Germinal center (tissue), 1 donor: ENCODE results near the gene CLMN.
A peak's percentile ranks its signal among the peaks of the same experiment; 100 is the strongest.

ENCODE experiments used
- DNase-seq: peaks from one replicate; pipeline ENCODE4 v3.0.0; 2012; ENCODE audit warnings: mixed read lengths, low spot score

The CLMN gene, protein sequence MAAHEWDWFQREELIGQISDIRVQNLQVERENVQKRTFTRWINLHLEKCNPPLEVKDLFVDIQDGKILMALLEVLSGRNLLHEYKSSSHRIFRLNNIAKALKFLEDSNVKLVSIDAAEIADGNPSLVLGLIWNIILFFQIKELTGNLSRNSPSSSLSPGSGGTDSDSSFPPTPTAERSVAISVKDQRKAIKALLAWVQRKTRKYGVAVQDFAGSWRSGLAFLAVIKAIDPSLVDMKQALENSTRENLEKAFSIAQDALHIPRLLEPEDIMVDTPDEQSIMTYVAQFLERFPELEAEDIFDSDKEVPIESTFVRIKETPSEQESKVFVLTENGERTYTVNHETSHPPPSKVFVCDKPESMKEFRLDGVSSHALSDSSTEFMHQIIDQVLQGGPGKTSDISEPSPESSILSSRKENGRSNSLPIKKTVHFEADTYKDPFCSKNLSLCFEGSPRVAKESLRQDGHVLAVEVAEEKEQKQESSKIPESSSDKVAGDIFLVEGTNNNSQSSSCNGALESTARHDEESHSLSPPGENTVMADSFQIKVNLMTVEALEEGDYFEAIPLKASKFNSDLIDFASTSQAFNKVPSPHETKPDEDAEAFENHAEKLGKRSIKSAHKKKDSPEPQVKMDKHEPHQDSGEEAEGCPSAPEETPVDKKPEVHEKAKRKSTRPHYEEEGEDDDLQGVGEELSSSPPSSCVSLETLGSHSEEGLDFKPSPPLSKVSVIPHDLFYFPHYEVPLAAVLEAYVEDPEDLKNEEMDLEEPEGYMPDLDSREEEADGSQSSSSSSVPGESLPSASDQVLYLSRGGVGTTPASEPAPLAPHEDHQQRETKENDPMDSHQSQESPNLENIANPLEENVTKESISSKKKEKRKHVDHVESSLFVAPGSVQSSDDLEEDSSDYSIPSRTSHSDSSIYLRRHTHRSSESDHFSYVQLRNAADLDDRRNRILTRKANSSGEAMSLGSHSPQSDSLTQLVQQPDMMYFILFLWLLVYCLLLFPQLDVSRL

DNA sequence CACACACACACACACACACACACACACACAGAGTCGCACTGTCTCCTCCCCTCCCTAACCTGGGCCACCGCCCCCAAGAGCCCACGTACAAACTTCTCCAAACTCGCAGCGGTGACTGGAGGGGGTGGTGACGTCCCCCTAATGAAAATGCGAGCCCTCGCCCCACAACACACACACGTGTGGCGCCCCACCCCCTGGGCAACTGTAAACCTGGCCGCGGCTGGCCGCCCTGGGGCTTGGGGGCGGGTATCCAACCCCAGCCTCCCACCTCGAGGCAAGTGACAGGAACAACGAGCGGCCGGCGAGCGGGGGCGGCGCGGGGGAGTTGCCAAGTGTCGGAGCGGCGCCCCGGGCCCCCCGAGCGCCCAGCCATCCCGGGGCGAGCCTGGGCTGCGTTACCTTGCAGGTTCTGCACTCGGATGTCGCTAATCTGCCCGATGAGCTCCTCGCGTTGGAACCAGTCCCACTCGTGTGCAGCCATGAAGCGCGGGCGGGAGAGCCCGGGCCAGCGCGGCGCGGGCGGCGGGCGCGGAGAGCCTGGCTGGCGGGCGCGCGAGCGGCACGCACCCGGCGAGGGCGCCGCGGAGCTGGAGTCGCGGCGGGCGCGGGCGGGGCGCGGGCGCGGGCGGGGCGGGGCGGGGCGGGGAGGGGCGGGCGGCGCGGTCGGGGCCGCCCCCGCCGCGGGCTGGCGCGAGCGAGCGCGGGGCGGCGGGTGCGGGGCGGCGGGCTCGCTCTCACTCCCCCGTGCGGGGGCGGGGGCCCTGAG, at the start of gene CLMN:
CLMN (minus strand) TSS at position 597 of the 766 bp plus-strand sequence; CDS start at position 481, 116 bp downstream.
- DNase-seq: peak; percentile 70

DNA sequence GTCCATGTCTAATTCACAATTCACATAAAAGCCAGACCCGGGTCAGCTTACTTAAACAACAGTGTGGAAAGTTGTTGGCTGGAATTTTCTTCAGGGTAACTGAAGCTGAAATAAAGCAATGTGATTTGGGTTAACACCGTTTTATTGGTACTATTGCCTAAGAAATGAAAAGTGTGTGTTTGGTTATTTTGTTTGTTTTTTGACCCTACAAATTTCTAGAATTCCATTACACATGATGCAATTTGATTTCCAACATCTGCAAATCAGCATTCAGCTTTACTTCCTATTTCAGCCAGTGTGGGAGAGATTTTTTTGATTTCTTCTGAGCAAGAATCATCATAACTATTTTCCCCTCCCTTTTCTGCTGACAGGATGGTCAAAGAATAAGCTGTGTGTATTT, 45.7 kb upstream of the CLMN start:
- no peak for DNase-seq

DNA sequence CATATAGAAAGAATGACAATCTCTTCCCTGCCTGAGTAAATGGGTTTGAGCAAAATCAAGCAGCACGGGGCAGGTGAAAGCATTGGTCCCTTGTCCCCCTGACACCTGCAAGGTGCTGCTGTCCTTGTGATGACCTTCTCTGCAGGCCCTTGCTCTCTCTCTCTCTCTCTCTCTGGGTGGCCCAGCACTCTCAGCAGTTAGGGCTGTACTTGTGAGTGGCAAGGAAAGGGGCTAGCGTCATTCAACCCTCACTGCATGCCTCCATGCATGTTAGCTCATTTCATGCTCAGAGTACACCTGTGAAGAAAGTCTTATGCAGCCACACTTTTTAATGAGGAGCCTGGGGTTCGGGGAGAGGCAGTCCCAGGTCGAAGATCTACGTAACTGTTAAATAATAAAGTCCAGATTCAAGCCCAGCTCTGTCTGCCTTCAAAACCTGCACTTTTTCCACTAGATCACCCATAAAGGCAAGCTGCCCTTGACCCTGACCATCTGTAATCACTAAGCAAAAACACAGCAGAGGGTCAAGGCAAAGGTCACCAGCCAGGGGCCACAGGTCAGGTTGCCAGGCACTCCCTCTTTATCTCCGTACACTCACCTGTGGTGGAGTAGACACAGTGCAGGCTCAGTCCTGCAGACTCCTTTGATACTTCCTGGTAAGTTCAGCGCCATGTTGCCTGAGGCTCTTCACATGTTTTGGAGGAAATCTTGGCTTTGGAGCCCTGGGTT, 44.9 kb upstream of the CLMN start:
- no peak for DNase-seq

DNA sequence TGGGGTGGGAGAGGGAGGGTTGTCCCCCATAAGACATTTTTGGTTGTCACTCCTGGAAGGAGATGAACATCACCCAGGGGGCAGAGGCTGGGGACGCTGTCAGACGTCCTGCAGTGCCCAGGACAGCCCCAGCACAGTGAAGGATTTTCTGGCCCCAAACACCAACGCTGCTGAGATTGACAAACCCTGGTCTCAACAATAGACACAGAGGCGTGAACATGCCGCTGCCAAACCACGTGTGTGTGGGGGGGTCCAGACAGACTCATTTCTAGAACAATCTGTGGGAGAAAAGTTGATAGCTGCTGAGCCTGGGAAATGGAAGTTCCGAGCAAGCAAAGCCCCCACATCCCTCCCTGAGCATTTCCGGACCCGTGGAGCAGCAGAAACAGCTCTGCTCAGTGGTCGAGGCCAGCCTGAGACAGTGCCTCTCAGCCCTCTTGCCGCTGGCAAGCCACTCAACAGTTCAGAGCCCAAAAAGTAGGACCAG, 43.8 kb upstream of the CLMN start:
- DNase-seq: no peak

DNA sequence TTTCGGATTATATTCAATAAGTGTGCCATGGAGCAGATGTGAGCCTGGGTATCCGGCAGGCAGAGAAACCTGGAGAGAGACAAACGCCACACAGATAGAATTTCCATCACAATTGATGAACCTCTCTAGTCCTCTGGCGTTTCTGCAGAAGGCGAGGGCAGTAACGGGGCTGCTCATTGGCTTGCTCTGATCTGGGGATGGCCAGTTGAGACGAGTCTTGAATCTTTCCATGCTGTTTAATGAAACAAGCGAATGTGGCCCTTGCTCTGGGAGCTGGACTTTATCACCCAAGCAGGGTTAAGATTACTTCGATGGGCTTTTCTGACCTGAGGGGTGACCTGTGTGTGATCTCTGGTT, 42.4 kb upstream of the CLMN start:
- DNase-seq: no peak

DNA sequence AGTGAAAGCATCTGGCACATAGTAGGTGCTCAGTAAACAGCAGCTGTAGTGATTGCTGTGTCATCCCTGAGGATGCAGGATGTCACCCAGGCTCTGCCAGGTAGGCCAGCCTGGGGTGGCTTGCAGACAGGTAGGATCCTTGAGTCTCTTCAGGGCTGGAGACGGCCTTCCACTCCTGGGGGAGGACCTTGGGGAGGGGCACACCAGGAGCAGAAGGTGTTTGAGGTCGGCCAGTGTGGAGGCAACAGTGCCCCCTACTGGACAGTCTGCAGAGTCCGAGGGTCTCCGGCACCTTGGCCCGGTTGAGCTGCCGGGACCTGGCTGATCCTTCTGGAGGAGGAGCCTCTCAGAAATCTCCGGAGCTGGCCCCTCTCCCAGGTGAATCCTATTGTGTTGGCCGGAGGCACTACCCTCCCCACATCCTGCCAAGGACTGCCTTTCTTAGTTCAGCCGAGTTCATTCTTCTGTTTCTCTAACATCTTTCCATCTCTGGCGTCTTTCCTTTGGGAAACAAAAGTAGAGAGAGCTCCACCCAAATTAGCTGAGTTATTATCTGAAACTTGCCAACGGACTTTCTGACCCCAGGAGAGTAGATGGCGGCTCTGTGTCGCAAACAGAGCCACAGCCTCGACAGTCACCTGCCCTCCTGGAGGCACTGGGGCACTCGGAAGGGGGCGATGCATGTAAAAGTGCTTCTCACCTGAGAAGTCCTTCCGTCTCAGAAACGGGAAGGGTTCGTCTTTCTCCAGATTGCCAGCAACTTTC, 41.8 kb upstream of the CLMN start:
- DNase-seq: peak; percentile 65

DNA sequence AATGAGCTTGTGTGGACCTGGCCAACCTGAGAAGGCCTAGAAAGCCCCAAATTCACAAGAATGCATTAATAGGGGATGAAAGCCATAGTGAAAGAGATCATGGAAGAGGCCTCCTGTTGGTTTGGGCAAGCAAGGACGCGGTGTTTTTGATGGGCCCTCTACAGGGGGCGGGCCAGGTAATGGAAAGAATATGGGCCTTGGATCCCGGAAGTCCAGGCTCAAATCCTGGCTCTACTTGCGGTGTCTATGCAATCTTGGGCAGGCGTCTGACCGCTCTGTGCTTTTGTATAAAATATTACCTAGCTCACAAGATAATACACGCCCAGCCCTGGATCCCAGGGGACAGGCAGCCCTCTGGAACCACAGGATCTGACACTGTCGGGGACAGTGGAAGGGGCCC, 41.1 kb upstream of the CLMN start:
- DNase-seq: no peak

DNA sequence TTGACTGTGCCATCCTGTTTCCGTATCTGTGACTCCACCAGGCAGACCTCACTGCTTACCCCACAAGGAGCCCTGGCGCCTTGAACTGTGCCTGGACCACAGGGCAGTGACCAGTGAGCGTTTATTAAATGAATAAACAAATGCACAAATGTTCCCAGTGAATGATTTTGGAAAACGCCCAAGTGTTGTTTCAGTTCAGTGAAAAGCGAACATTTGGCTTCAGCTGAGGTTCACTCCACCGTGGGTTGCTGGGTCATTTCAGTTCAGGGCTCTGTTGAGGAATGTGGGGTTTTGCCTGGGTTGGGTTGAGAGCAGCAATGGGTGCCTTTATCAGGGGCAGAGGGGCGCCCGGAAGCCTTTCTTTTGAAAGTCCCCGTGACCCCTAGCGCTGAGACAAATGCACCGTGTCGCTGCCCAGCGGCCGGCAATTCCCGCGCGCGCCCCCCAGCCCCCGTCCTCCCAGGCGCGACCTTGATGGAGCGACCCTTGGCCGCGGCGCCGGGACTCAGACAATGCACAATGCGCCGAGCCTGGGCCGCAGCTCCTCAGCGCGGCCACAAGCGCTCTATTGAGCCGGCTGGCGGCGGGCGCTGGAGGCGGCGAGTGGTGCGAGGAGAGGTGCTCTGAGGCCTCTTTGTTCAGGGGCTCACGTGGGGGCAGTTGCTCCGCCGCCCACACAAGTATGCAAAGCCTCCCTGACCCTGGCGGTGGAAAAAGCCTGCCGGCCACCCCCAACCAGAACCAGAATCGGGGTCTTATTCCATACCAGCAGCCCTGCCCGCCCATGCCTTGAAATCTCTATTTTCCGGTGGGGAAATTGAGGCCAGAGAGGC, 40.5 kb upstream of the CLMN start:
- no peak for DNase-seq

DNA sequence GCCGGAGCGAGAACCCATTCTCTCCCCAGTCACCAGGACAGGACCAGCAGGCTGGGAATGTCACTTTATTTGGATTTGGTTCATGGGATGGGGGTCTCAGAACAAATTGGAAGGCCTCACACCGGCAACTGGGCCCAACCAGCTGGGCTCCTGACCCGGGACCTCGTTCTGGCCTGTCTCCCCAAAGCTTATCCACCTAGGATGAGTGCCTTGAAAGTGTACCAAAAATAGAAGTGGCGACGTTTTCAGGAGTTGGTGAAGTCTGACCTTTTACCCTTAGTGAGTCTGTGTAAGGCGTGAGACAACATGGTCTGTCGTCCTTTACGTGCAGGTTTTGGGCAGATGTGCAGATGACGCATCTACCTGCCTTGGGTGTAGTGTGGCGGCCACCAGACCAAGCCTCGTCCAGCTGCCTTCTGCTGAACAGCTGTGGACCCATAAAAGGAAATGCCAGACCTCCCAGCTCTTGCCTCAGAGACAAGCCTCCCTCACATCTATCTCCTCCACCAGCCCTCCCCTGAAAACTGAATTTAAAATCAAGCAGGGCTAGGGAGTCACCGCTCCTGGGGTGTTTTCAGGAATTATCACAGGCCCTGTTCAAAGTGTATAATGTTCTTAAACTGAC, 36.6 kb upstream of the CLMN start:
- DNase-seq: no peak

DNA sequence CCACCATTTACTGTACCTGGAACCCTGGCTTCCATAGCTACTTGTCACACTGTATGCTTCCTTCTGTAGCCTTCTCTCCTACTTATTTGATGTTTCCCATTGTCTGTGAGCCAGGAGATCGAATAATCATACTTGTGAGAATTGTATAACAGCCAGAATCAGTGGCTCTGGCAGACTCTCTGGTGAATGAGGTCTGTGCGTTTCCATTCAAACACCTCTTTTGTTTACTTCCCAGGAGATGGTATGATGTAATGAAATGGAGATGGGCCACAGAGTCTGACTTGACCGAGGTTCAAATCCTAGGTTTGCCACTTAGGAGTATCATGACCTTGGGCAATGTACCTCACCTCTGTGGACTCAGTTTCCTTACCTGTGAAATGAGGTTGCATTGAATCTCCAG, 35.7 kb upstream of the CLMN start:
- DNase-seq: no peak

DNA sequence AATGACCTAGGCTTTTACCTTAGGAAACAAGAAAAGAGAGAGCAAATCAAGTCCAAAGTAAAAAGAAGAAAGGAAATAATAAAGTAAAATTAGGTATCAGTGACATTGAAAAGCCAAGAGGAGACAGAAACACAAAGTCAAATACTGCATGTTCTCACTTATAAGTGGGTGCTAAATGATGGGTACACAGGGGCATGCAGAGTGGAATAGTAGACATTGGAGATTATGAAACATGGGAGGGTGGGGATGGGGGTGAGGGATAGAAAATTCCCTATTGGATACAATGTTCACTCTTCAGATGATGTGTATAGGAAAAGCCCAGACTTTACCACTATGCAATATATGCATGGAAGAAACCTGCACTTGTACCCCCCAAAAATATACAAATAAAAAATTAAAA, 35.1 kb upstream of the CLMN start:
- DNase-seq: no peak

DNA sequence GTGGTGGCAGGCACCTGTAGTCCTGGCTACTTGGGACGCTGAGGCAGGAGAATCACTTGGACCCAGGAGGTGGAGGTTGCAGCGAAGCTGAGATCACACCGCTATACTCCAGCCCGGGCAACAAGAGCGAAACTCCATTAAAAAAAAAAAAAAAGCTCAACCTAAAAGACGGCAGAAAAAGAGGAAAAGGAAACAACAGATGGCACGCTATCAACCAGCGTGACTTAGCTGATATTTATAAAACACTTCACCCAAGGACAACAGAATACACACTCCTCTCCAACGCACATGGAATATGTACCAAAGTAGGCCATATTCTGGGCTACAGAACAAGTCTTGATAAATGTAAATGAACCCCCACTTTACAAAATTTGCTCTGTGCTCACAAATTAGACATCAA, 34.0 kb upstream of the CLMN start:
- DNase-seq: no peak

DNA sequence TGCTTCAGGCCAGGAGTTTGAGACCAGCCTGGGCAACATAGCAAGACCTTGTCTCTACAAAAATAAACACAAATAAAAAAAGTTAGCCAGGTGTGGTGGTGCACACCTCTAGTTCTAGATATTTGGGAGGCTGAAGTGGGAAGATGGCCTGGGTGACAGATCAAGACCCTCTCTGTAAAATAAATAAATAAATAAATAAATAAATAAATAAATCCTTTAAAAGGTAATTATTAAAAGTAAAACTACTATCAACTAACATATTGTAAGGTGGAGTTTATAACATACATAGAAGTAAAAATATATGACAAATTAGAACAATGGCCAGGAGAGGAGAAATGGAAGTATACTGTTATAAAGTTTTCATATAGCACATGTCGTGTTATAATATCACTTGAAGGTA, 33.3 kb upstream of the CLMN start:
- no peak for DNase-seq

DNA sequence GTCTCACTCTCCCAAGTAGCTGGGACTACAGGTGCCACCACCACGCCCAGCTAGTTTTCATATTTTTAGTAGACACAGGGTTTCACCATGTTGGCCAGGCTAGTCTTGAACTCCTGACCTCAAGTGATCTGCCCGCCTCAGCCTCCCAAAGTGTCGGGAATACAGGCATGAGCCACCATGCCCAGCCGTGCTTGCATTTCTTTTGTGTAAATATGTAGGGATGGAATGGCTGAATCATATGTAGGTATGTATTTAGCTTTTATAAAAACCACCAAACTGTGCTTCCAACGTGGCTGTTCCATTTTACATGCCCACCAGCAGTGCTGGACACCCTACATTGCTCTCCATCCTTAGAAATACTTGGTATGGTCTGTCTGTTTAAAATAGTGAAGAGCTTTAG, 32.8 kb upstream of the CLMN start:
- no peak for DNase-seq

DNA sequence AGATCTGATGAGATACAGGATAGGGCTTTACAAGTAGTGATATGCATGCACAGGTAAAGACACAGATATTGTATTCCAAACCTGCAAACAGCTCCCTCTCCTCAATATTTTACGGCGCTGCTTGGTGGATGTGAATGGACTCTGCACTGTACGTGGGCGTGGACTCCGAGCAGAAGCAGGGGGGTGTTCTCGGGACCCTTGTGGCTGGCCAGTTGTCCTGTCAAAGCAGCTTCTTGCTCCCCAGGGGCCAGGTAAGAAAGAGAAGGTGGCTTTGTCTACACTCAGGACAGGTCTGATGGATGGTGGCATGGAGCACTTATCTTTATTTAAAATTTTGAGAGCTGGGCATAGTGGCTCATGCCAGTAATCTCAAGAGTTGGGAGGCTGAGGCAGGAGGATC, 29.5 kb upstream of the CLMN start:
- DNase-seq: no peak

DNA sequence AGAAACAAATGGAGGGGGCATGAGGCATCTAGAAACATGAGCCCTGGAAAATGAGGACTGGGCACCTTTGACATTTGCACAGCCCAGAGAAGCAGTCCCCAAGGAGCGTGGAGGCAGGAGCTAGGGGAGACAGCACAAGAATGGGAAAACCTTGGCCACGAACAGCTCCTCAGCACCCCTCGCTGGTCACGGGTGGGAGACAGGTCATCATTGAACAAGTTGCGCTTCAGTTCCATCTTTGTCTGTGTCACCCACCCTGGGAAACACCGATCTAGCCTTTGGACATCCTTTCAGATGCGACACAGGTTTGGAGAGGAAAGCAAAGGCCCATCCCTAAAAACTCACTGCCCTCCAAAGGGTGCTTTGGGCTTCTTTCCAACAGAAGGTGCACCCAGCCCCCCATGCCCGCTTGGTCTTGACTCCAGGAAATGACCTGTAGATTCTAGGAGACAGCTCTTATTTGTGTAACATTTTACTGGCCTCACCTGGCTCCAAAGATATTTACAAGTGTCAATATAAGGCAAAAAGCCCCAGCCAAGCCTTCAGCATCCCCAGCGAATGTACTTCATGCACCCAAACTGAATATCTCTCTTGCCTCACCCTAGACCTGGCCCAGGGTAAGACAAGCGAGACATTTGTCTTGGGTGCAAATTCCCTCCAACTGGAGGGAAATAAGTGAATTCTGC, 28.8 kb upstream of the CLMN start:
- no peak for DNase-seq

DNA sequence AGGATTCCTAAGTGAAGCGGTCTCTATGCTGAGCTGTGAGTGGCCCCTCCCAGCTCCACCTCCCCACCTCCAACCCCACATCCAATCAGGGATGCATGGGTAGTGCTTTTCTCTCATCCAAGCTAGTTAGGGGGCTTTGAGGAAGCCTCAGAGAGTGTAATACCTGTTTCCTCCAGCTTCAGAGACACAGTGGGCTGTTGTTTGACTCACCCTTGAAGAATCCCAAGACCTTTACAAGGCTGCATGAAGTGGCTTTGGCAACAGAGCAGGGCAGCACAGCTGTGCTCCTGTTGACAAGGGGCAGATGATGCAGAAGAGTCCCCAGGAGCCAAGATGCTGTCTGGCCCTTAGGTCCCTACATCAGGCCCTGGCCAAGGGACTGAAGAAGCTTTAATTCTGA, 27.1 kb upstream of the CLMN start:
- no peak for DNase-seq

DNA sequence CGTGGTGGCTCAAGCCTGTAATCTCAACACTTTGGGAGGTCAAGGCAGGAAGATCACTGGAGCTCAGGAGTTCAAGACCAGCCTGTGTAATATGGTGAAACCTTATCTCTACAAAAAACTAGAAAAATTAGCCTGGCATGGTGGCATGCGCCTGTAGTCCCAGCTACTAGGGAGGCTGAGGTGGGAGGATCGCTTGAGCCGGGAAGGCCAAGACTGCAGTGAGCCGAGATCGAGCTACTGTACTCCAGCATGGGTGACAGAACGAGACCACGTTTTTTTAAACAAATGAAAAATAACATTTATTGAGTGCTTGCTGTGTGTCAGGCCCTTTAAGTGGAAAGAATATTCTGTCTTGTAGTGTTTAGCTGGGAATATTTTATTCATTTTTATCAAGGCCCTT, 26.6 kb upstream of the CLMN start:
- no peak for DNase-seq

DNA sequence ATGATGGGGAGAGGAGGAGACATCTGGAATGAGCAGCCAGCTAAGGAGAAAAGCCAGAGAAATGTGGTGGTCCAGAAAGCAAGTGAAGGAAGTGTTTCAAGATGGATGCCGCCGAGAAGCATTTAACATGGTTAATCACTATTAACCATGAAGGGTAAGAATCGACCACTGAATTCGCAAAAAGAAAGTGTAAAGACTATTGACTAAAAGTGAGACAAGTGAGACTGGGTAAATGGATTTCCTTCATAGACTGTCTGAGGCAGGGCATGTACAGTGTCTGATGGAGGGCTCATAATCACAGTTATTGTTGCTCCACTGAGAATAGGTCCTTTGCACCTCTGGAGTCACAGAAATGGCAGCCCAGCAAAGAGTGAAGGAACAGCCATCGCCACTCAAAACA, 25.3 kb upstream of the CLMN start:
- no peak for DNase-seq
